NCI-H146 treated with DMSO at 0.1 percent for 48 hours (cell line): ENCODE results near the gene CPSF7.

Experiments used
- DNase-seq: peaks from one replicate; lab custom pipeline; 2025; ENCODE audit not compliant: unreplicated experiment; lab: John Stamatoyannopoulos, UW

Gene CPSF7

GRCh38 chr11:61357233-61357893 lies 72.4 kb downstream of the CPSF7 start:
- no peak for DNase-seq

- DNase-seq: no peak
These were observed 73.1 kb downstream of the CPSF7 start for GRCh38 chr11:61356706-61357105.

GRCh38 chr11:61354208-61354607 lies 75.6 kb downstream of the CPSF7 start:
- DNase-seq: no peak

- DNase-seq: no peak
These were observed 76.4 kb downstream of the CPSF7 start for GRCh38 chr11:61353131-61354067.
